ENCODE data around the gene AKT2. TPM values are rescaled to one million over a fixed set of nuclear protein-coding genes. Genes with fewer than 3 reads are reported as not detected.

AKT2 gene
- total RNA-seq, 1 donor from 2014 or later, result 54.8 TPM

- FAIRE-seq, result no peak
Measured at GRCh38 chr19:40231057-40231456, 54.1 kb downstream of the AKT2 start.

GRCh38 chr19:40229926-40230417, 55.2 kb downstream of the AKT2 start:
- peaks cover 4% of the 10 kb centered on the region for H3K36me3 ChIP-seq (ENCODE audit: control insufficient read depth, insufficient read depth, low read length)
- TF ChIP-seq CTCF (IDR thresholded peaks at IDR 0.05; ENCODE audit: insufficient read depth, low read length, severe bottlenecking), result no peak
- DNase-seq (ENCODE audit: low read depth) (no peak), FAIRE-seq (no peak)
- H3K27me3 ChIP-seq (ENCODE audit: control insufficient read depth, insufficient read depth, low read length), result no peaks in the 10 kb centered on the region
- H3K4me3 ChIP-seq (ENCODE audit: low read depth, low read length), result no peak overlapping the region

More at GRCh38 chr19:40231057-40231456, 54.1 kb downstream of the AKT2 start:
- no peak for DNase-seq (ENCODE audit: low read depth)
- H3K36me3 ChIP-seq (ENCODE audit: control insufficient read depth, insufficient read depth, low read length), result peaks cover 12% of the 10 kb centered on the region
- no peaks in the 10 kb centered on the region for H3K27me3 ChIP-seq (ENCODE audit: control insufficient read depth, insufficient read depth, low read length)
- TF ChIP-seq CTCF (IDR thresholded peaks at IDR 0.05; ENCODE audit: insufficient read depth, low read length, severe bottlenecking), result no peak
- no peak overlapping the region for H3K4me3 ChIP-seq (ENCODE audit: low read depth, low read length)

- peak; percentile 54 for DNase-seq (ENCODE audit: low read depth)
- Histone ChIP-seq H3K4me3 (ENCODE audit: low read depth, low read length) (no peak overlapping the region), H3K27me3 (ENCODE audit: control insufficient read depth, insufficient read depth, low read length) (no peaks in the 10 kb centered on the region), H3K36me3 (ENCODE audit: control insufficient read depth, insufficient read depth, low read length) (peaks cover 3% of the 10 kb centered on the region)
- FAIRE-seq, result no peak
- no peak for TF ChIP-seq CTCF (IDR thresholded peaks at IDR 0.05; ENCODE audit: insufficient read depth, low read length, severe bottlenecking)
Measured at GRCh38 chr19:40229484-40229883, 55.7 kb downstream of the AKT2 start.

GRCh38 chr19:40228863-40229262, 56.3 kb downstream of the AKT2 start:
- H3K27me3 ChIP-seq (ENCODE audit: control insufficient read depth, insufficient read depth, low read length), result no peaks in the 10 kb centered on the region
- DNase-seq (ENCODE audit: low read depth), result no peak

GRCh38 chr19:40228346-40228745, 56.8 kb downstream of the AKT2 start:
- no peak overlapping the region for H3K4me3 ChIP-seq (ENCODE audit: low read depth, low read length)
- H3K36me3 ChIP-seq (ENCODE audit: control insufficient read depth, insufficient read depth, low read length), result no peaks in the 10 kb centered on the region
- FAIRE-seq (no peak), DNase-seq (ENCODE audit: low read depth) (no peak)
- TF ChIP-seq CTCF (IDR thresholded peaks at IDR 0.05; ENCODE audit: insufficient read depth, low read length, severe bottlenecking), result no peak
- H3K27me3 ChIP-seq (ENCODE audit: control insufficient read depth, insufficient read depth, low read length), result no peaks in the 10 kb centered on the region

More at GRCh38 chr19:40228863-40229262, 56.3 kb downstream of the AKT2 start:
- no peak for FAIRE-seq
- Histone ChIP-seq H3K36me3 (ENCODE audit: control insufficient read depth, insufficient read depth, low read length) (no peaks in the 10 kb centered on the region), H3K4me3 (ENCODE audit: low read depth, low read length) (no peak overlapping the region)
- TF ChIP-seq CTCF (IDR thresholded peaks at IDR 0.05; ENCODE audit: insufficient read depth, low read length, severe bottlenecking), result no peak

Measured in bronchial epithelial cell (primary cell).